SK-N-SH (cell line): Measurements from ENCODE around the gene MTRF1. TPM values are rescaled to one million over a fixed set of nuclear protein-coding genes. Genes with fewer than 3 reads are reported as not detected.

Experiments used
- CTCF ChIA-PET: fragments of 300-600, 350-600 bp; formaldehyde crosslinking; extraction: SDS; loops from one replicate; lab custom pipeline; 2021; lab: Yijun Ruan, JAX
- POLR2A ChIA-PET: fragments of 350-600 bp; sonication (Branson Sonifier 250); formaldehyde crosslinking; extraction: SDS; loops from one replicate; lab custom pipeline; 2020; ENCODE audit warnings: antibody characterized with exemption, inconsistent platforms; lab: Yijun Ruan, JAX
- DNase-seq: peaks from one replicate; pipeline ENCODE4 v3.0.0; 2012
- H2AFZ ChIP-seq: fragments of 200-600 bp; sonication (generic); 2 replicates; pipeline ENCODE4 v1.8.1; 2016; ENCODE audit warnings: antibody characterized with exemption, mild to moderate bottlenecking, low read depth
- H3F3A ChIP-seq: fragments of 200-600 bp; sonication (generic); replicated peaks from 2 replicates; pipeline ENCODE3; 2016; ENCODE audit warnings: antibody characterized with exemption, mild to moderate bottlenecking; ENCODE audit not compliant: insufficient read depth
- H3K27ac ChIP-seq, 2 experiments: fragments of 200-500 bp in 1 of 2; fragments of 200-600 bp in 1 of 2; sonication (Bioruptor generic) in 1 of 2; sonication (generic), shearing (Covaris generic) in 1 of 2; 2 replicates each; pipeline versions ENCODE4 v1.5.1 to v1.6.1; 2014 to 2016; ENCODE audit warnings: low read depth in 2 of 2, inconsistent platforms in 1 of 2, low read length in 1 of 2, mild to moderate bottlenecking in 1 of 2, mixed read lengths in 1 of 2
- H3K27me3 ChIP-seq: fragments of 200-600 bp; sonication (generic), shearing (Covaris generic); 2 replicates; pipeline ENCODE4 v1.6.1; 2016; ENCODE audit warnings: mixed run types; ENCODE audit not compliant: insufficient read depth
- H3K36me3 ChIP-seq, 2 experiments: fragments of 200-500 bp in 1 of 2; fragments of 200-600 bp in 1 of 2; sonication (Bioruptor generic) in 1 of 2; sonication (generic) in 1 of 2; replicated peaks in 1 of 2; 2 replicates each; pipeline versions ENCODE3 to v1.5.1; 2014 to 2016; ENCODE audit warnings: low read length in 1 of 2, mild to moderate bottlenecking in 1 of 2; ENCODE audit not compliant: insufficient read depth in 2 of 2, control insufficient read depth in 1 of 2
- H3K4me1 ChIP-seq, 2 experiments: fragments of 200-500 bp in 1 of 2; fragments of 200-600 bp in 1 of 2; sonication (Bioruptor generic) in 1 of 2; sonication (generic), shearing (Covaris generic) in 1 of 2; 2 replicates each; pipeline versions ENCODE4 v1.5.1 to v1.6.1; 2014 to 2016; ENCODE audit warnings: low read depth in 1 of 2, low read length in 1 of 2, mixed run types in 1 of 2; ENCODE audit not compliant: insufficient read depth in 2 of 2, control insufficient read depth in 1 of 2
- H3K4me2 ChIP-seq: fragments of 200-600 bp; sonication (generic), shearing (Covaris generic); 2 replicates; pipeline ENCODE4 v1.6.1; 2017; ENCODE audit warnings: mixed run types
- H3K4me3 ChIP-seq, 2 experiments: fragments of 200-500 bp in 1 of 2; fragments of 200-600 bp in 1 of 2; sonication (Bioruptor generic) in 1 of 2; sonication (generic), shearing (Covaris generic) in 1 of 2; 2 replicates each; pipeline versions ENCODE4 v1.5.1 to v1.8.1; 2014 to 2016; ENCODE audit warnings: low read depth in 2 of 2, inconsistent platforms in 1 of 2, low read length in 1 of 2, mild to moderate bottlenecking in 1 of 2, mixed read lengths in 1 of 2, moderate library complexity in 1 of 2
- H3K79me2 ChIP-seq: fragments of 200-600 bp; sonication (generic); 2 replicates; pipeline ENCODE4 v1.8.1; 2017; ENCODE audit warnings: mild to moderate bottlenecking; ENCODE audit not compliant: insufficient read depth
- H3K9ac ChIP-seq: fragments of 200-600 bp; sonication (generic); 2 replicates; pipeline ENCODE4 v1.6.1; 2017; ENCODE audit warnings: mixed run types
- H3K9me2 ChIP-seq: fragments of 200-600 bp; sonication (generic); 2 replicates; pipeline ENCODE4 v1.6.1; 2017; ENCODE audit warnings: mixed run types
- H3K9me3 ChIP-seq: fragments of 200-600 bp; sonication (generic); 2 replicates; pipeline ENCODE4 v1.6.1; 2017; ENCODE audit warnings: mixed run types, mild to moderate bottlenecking, moderate library complexity
- H4K20me1 ChIP-seq: fragments of 200-600 bp; sonication (generic); 2 replicates; pipeline ENCODE4 v1.6.1; 2017; ENCODE audit warnings: mild to moderate bottlenecking, mixed run types; ENCODE audit not compliant: insufficient read depth
- CHD2 ChIP-seq: fragments of 150-350 bp; IDR thresholded peaks from 2 replicates; pipeline ENCODE4 v1.6.1; 2018; ENCODE audit warnings: low read length; ENCODE audit not compliant: partially characterized antibody
- EP300 ChIP-seq, 2 experiments: IDR thresholded peaks; 2 replicates each; pipeline versions ENCODE4 v1.4.0 to v1.6.1; 2012; ENCODE audit warnings: borderline replicate concordance in 1 of 2, low read depth in 1 of 2, low read length in 1 of 2
- FOXJ3 ChIP-seq: sonication (generic); formaldehyde crosslinking; IDR thresholded peaks from 2 replicates; pipeline ENCODE4 v1.5.1; 2020; ENCODE audit warnings: mild to moderate bottlenecking, missing genetic modification reagents
- MEF2A ChIP-seq: IDR thresholded peaks from 2 replicates; pipeline ENCODE4 v1.4.0; 2012; ENCODE audit warnings: low read depth, borderline replicate concordance
- RCOR1 ChIP-seq: fragments of 150-350 bp; IDR thresholded peaks from 2 replicates; pipeline ENCODE4 v1.6.1; 2017; ENCODE audit warnings: antibody characterized with exemption, low read length
- RFX5 ChIP-seq: IDR thresholded peaks from 2 replicates; pipeline ENCODE4 v1.6.1; 2012; ENCODE audit warnings: mild to moderate bottlenecking, improper control_type of control experiment, low read length
- SIN3A ChIP-seq: IDR thresholded peaks from 2 replicates; pipeline ENCODE4 v1.6.1; 2012; ENCODE audit warnings: low read depth, mild to moderate bottlenecking, low read length, moderate library complexity, borderline replicate concordance
- TEAD4 ChIP-seq: IDR thresholded peaks from 2 replicates; pipeline ENCODE4 v1.4.0; 2012; ENCODE audit warnings: mild to moderate bottlenecking, borderline replicate concordance; ENCODE audit not compliant: insufficient read depth
- USF1 ChIP-seq: IDR thresholded peaks from 2 replicates; pipeline ENCODE4 v1.4.0; 2012; ENCODE audit warnings: low read depth, borderline replicate concordance
- USF2 ChIP-seq: fragments of 150-350 bp; IDR thresholded peaks from 2 replicates; pipeline ENCODE4 v1.6.1; 2017; ENCODE audit warnings: antibody characterized with exemption, low read length, low read depth, borderline replicate concordance
- ZBTB33 ChIP-seq: IDR thresholded peaks from 2 replicates; pipeline ENCODE4 v1.4.0; 2012; ENCODE audit warnings: low read depth, borderline replicate concordance
- WGBS: methylation state at CpG from one replicate; pipeline ENCODE4 v1.1.6; 2017; ENCODE audit warnings: low lambda C conversion rate; 5-methylcytosine and 5-hydroxymethylcytosine counted together
- polyA plus RNA-seq, 3 experiments: library from polyadenylated mRNA; depleted of rRNA; stranded (reverse); fragments of >200 nt; gene quantifications; 2 replicates each; pipeline ENCODE4 v1.2.3, GENCODE V29; 2012

MTRF1 gene
- polyA plus RNA-seq, 1 of the 3 experiments (the other 2 are of a cell fraction), result 9.2 TPM

GRCh38 chr13:41299316-41300094 is 36.1 kb upstream of the MTRF1 start:
- CTCF ChIA-PET, result interaction anchor here (0.6 kb wide), 1 partner anchor 143 kb away, joined by 3 read pairs; no protein-coding TSS in a partner anchor
- POLR2A ChIA-PET, result no interaction called here
- no peaks in the 10 kb centered on the region for H3K4me1 ChIP-seq
- no peaks in the 10 kb centered on the region for H3K9me2 ChIP-seq
- H3K79me2 ChIP-seq, result no peaks in the 10 kb centered on the region
- no peak overlapping the region for H3K9ac ChIP-seq
- H4K20me1 ChIP-seq, result no peaks in the 10 kb centered on the region
- no peaks in the 10 kb centered on the region for H3K9me3 ChIP-seq
- H3K36me3 ChIP-seq, result no peaks in the 10 kb centered on the region
- no peak overlapping the region for H3K4me2 ChIP-seq
- no peak for DNase-seq
- 70% methylated on average over 4 of the region's 4 CpGs for WGBS
- no peak overlapping the region for H2AFZ ChIP-seq
- TF ChIP-seq RCOR1 (no peak), MEF2A (no peak), USF1 (no peak), EP300 (IDR thresholded peaks at IDR 0.05; ENCODE audit: borderline replicate concordance in 1 of 2, low read depth in 1 of 2, low read length in 1 of 2) (no peak), TEAD4 (no peak), RFX5 (no peak), USF2 (no peak)
- no peak overlapping the region for H3K27ac ChIP-seq
- H3K27me3 ChIP-seq, result no peaks in the 10 kb centered on the region
- no peaks in the 10 kb centered on the region for H3F3A ChIP-seq
- H3K4me3 ChIP-seq, result no peak overlapping the region

GRCh38 chr13:41296879-41297646 is 33.7 kb upstream of the MTRF1 start:
- Histone ChIP-seq H3K4me1 (no peaks in the 10 kb centered on the region), H3K27ac (no peak overlapping the region), H2AFZ (no peak overlapping the region), H4K20me1 (no peaks in the 10 kb centered on the region), H3K36me3 (no peaks in the 10 kb centered on the region), H3K9ac (no peak overlapping the region), H3K79me2 (no peaks in the 10 kb centered on the region), H3F3A (no peaks in the 10 kb centered on the region), H3K9me2 (no peaks in the 10 kb centered on the region), H3K27me3 (no peaks in the 10 kb centered on the region), H3K4me3 (no peak overlapping the region; a peak in 1 of 4 replicates), H3K4me2 (no peak overlapping the region), H3K9me3 (no peaks in the 10 kb centered on the region)
- TF ChIP-seq ZBTB33 (no peak), FOXJ3 (no peak), CHD2 (no peak), SIN3A (no peak), TEAD4 (no peak), USF2 (no peak)
- ChIA-PET POLR2A (no interaction called here), CTCF (interaction anchor here (1.1 kb wide), 1 partner anchor 884 kb away, joined by 3 read pairs; no protein-coding TSS in a partner anchor)
- no peak for DNase-seq
- WGBS, result 49% methylated on average over 3 of the region's 3 CpGs
